Caco-2 (cell line): ENCODE data around the gene NTRK2. TPM values are rescaled to one million over a fixed set of nuclear protein-coding genes. Genes with fewer than 3 reads are reported as not detected.

Experiments
- BruUV-seq: library from RNA; stranded (reverse); fragments of 400-500 nt; replicated peaks from 2 replicates; lab custom pipeline; 2021; lab: Mats Ljungman, UMichigan
- CTCF ChIA-PET: fragments of 300-600 bp; sonication (Branson Sonifier 250); formaldehyde crosslinking; loops from one replicate; lab custom pipeline; 2022; ENCODE audit warnings: antibody characterized with exemption; lab: Charles Lee
- POLR2A ChIA-PET: fragments of 300-600 bp; sonication (Branson Sonifier 250); formaldehyde crosslinking; loops from one replicate; lab custom pipeline; 2022; ENCODE audit warnings: antibody characterized with exemption; lab: Charles Lee
- DNase-seq, 2 experiments: peaks; one replicate each; pipeline versions ENCODE4 v3.0.0 to v3.0.0-alpha.2; 2020 to 2022
- H3K27me3 ChIP-seq: replicated peaks from 2 replicates; pipeline ENCODE4 v1.6.0; 2011; ENCODE audit warnings: low read length; ENCODE audit not compliant: control insufficient read depth, insufficient read depth
- H3K36me3 ChIP-seq: 2 replicates; pipeline ENCODE4 v1.5.1; 2011; ENCODE audit warnings: low read length; ENCODE audit not compliant: control insufficient read depth, insufficient read depth
- H3K4me1 ChIP-seq: fragments of 250-450 bp; sonication (Bioruptor Pico); 2 replicates; pipeline ENCODE4 v1.5.1; 2020; ENCODE audit warnings: mild to moderate bottlenecking
- H3K4me3 ChIP-seq: 2 replicates; pipeline ENCODE4 v1.5.1; 2011; ENCODE audit warnings: low read depth, mild to moderate bottlenecking, control low read depth, low read length
- H3K9me3 ChIP-seq: fragments of 250-450 bp; sonication (Bioruptor Pico); 2 replicates; pipeline ENCODE4 v1.5.1; 2020; ENCODE audit warnings: mild to moderate bottlenecking, moderate library complexity
- H3K27ac Mint-ChIP-seq: one replicate; pipeline ENCODE4 v1.8.0; 2022; ENCODE audit warnings: mixed read lengths; ENCODE audit not compliant: unreplicated experiment
- H3K27me3 Mint-ChIP-seq: one replicate; pipeline ENCODE4 v1.8.0; 2022; ENCODE audit warnings: mixed read lengths; ENCODE audit not compliant: insufficient read depth, unreplicated experiment
- H3K36me3 Mint-ChIP-seq: one replicate; pipeline ENCODE4 v1.8.0; 2022; ENCODE audit warnings: mild to moderate bottlenecking, mixed read lengths; ENCODE audit not compliant: insufficient read depth, unreplicated experiment
- H3K4me1 Mint-ChIP-seq: one replicate; pipeline ENCODE4 v1.8.0; 2022; ENCODE audit warnings: low read depth, mixed read lengths; ENCODE audit not compliant: unreplicated experiment
- H3K4me3 Mint-ChIP-seq: one replicate; pipeline ENCODE4 v1.8.0; 2022; ENCODE audit warnings: mild to moderate bottlenecking, moderate library complexity, mixed read lengths; ENCODE audit not compliant: unreplicated experiment
- H3K9me3 Mint-ChIP-seq: one replicate; pipeline ENCODE4 v1.8.0; 2022; ENCODE audit warnings: mixed read lengths; ENCODE audit not compliant: unreplicated experiment
- CTCF ChIP-seq, 2 experiments: fragments of 200-600 bp in 1 of 2; IDR thresholded peaks; 1 replicate in 1 of 2; 2 replicates in 1 of 2; pipeline versions ENCODE4 v1.5.1 to v1.8.0; 2011 to 2022; ENCODE audit warnings: antibody characterized with exemption in 1 of 2, control low read depth in 1 of 2, inconsistent platforms in 1 of 2, low read depth in 1 of 2, low read length in 1 of 2, mild to moderate bottlenecking in 1 of 2, moderate library complexity in 1 of 2; ENCODE audit not compliant: insufficient read depth in 1 of 2, severe bottlenecking in 1 of 2, unreplicated experiment in 1 of 2
- intact Hi-C: fragments of 100-400 bp; cut with micrococcal nuclease; formaldehyde crosslinking; loops from one replicate; pipeline ENCODE4 v1.10.0; 2022; ENCODE audit not compliant: unreplicated experiment
- total RNA-seq: library from RNA; stranded (reverse); gene quantifications from 2 replicates; pipeline ENCODE4 v1.2.3, GENCODE V29; 2022

Gene NTRK2
- total RNA-seq, 1 experiment from 2014 or later = not detected

- Histone ChIP-seq H3K36me3 (no peaks in the 10 kb centered on the region), H3K4me1 (no peaks in the 10 kb centered on the region), H3K9me3 (no peaks in the 10 kb centered on the region), H3K4me3 (no peak overlapping the region), H3K27me3 (no peaks in the 10 kb centered on the region)
- ChIA-PET POLR2A (no interaction called here), CTCF (no interaction called here)
- no TSS peak for BruUV-seq
- Mint-ChIP-seq H3K4me1 (no peaks in the 10 kb centered on the region), H3K27ac (no peak overlapping the region), H3K27me3 (no peaks in the 10 kb centered on the region), H3K4me3 (no peak overlapping the region), H3K36me3 (no peaks in the 10 kb centered on the region), H3K9me3 (no peaks in the 10 kb centered on the region)
- TF ChIP-seq CTCF (IDR thresholded peaks at IDR 0.05; ENCODE audit: insufficient read depth in 1 of 2, low read depth in 1 of 2, low read length in 1 of 2, severe bottlenecking in 1 of 2, unreplicated experiment in 1 of 2) = no peak
- intact Hi-C loops = no loop called here
- no peak for DNase-seq
Observed at GRCh38 chr9:84978661-84979060, 309.1 kb downstream of the NTRK2 start.

- H3K27me3 ChIP-seq = no peaks in the 10 kb centered on the region
- no peaks in the 10 kb centered on the region for H3K36me3 Mint-ChIP-seq
- no peak overlapping the region for H3K4me3 ChIP-seq
- no peak overlapping the region for H3K27ac Mint-ChIP-seq
- H3K9me3 Mint-ChIP-seq = no peaks in the 10 kb centered on the region
- no peak overlapping the region for H3K4me3 Mint-ChIP-seq
- no TSS peak for BruUV-seq
- no peaks in the 10 kb centered on the region for H3K4me1 ChIP-seq
- no peaks in the 10 kb centered on the region for H3K36me3 ChIP-seq
- H3K4me1 Mint-ChIP-seq = no peaks in the 10 kb centered on the region
- ChIA-PET CTCF (no interaction called here), POLR2A (no interaction called here)
- H3K9me3 ChIP-seq = no peaks in the 10 kb centered on the region
- H3K27me3 Mint-ChIP-seq = peaks cover 3% of the 10 kb centered on the region
- DNase-seq = no peak
- TF ChIP-seq CTCF (IDR thresholded peaks at IDR 0.05; ENCODE audit: insufficient read depth in 1 of 2, low read depth in 1 of 2, low read length in 1 of 2, severe bottlenecking in 1 of 2, unreplicated experiment in 1 of 2) = no peak
- intact Hi-C loops = no loop called here
Observed at GRCh38 chr9:84983749-84984148, 314.2 kb downstream of the NTRK2 start.

- Mint-ChIP-seq H3K9me3 (no peaks in the 10 kb centered on the region), H3K27me3 (peaks cover 3% of the 10 kb centered on the region), H3K27ac (no peak overlapping the region), H3K4me3 (no peak overlapping the region), H3K36me3 (no peaks in the 10 kb centered on the region), H3K4me1 (no peaks in the 10 kb centered on the region)
- CTCF ChIA-PET = no interaction called here
- H3K36me3 ChIP-seq = no peaks in the 10 kb centered on the region
- H3K27me3 ChIP-seq = no peaks in the 10 kb centered on the region
- H3K9me3 ChIP-seq = no peaks in the 10 kb centered on the region
- DNase-seq = no peak
- no peaks in the 10 kb centered on the region for H3K4me1 ChIP-seq
- intact Hi-C loops = no loop called here
- no TSS peak for BruUV-seq
- POLR2A ChIA-PET = no interaction called here
- no peak overlapping the region for H3K4me3 ChIP-seq
- no peak for TF ChIP-seq CTCF (IDR thresholded peaks at IDR 0.05; ENCODE audit: insufficient read depth in 1 of 2, low read depth in 1 of 2, low read length in 1 of 2, severe bottlenecking in 1 of 2, unreplicated experiment in 1 of 2)
Observed at GRCh38 chr9:84988621-84989020, 319.1 kb downstream of the NTRK2 start.
